H1 (cell line): ENCODE results near the gene RALGAPA2. TPM values are rescaled to one million over a fixed set of nuclear protein-coding genes. Genes with fewer than 3 reads are reported as not detected.

Experiments used
- CTCF ChIA-PET: fragments of 300-600 bp; sonication (Branson Sonifier 250); formaldehyde crosslinking; loops from one replicate; lab custom pipeline; 2021; ENCODE audit not compliant: partially characterized antibody; lab: Charles Lee
- POLR2A ChIA-PET: fragments of 300-600 bp; sonication (Branson Sonifier 250); formaldehyde crosslinking; loops from one replicate; lab custom pipeline; 2021; ENCODE audit warnings: inconsistent platforms; ENCODE audit not compliant: partially characterized antibody; lab: Charles Lee
- DNase-seq, 2 experiments: peaks; one replicate each; pipeline versions ENCODE4 v3.0.0 to v3.0.0-alpha.2; 2010 to 2022; ENCODE audit warnings: low spot score in 2 of 2, low read depth in 1 of 2, mixed read lengths in 1 of 2
- FAIRE-seq: peaks from 2 replicates; lab custom pipeline; 2011; peaks lifted over from hg19 to GRCh38; lab: Jason Lieb, UNC
- H2AFZ ChIP-seq: 2 replicates; pipeline ENCODE4 v1.8.1; 2012; ENCODE audit warnings: low read length, inconsistent platforms
- H2AK5ac ChIP-seq: 2 replicates; pipeline ENCODE4 v1.6.1; 2013; ENCODE audit warnings: low read depth, low read length
- H2BK120ac ChIP-seq: replicated peaks from 2 replicates; pipeline ENCODE3; 2013; ENCODE audit warnings: low read depth, low read length, inconsistent platforms
- H2BK12ac ChIP-seq: 2 replicates; pipeline ENCODE4 v1.6.1; 2013; ENCODE audit warnings: low read depth, low read length
- H2BK15ac ChIP-seq: 2 replicates; pipeline ENCODE4 v1.6.1; 2013; ENCODE audit warnings: low read length
- H2BK20ac ChIP-seq: 2 replicates; pipeline ENCODE4 v1.6.1; 2013; ENCODE audit warnings: low read length
- H2BK5ac ChIP-seq: 2 replicates; pipeline ENCODE4 v1.6.1; 2013; ENCODE audit warnings: low read depth, low read length
- H3K14ac ChIP-seq: 2 replicates; pipeline ENCODE4 v1.6.1; 2013; ENCODE audit warnings: inconsistent platforms; ENCODE audit not compliant: insufficient read length
- H3K18ac ChIP-seq: 2 replicates; pipeline ENCODE4 v1.6.1; 2013; ENCODE audit warnings: low read length; ENCODE audit errors: extremely low read depth
- H3K23ac ChIP-seq: 2 replicates; pipeline ENCODE4 v1.6.1; 2013; ENCODE audit warnings: inconsistent platforms; ENCODE audit not compliant: insufficient read length
- H3K23me2 ChIP-seq: 2 replicates; pipeline ENCODE4 v1.6.1; 2013; ENCODE audit warnings: low read depth, low read length
- H3K27ac ChIP-seq: 2 replicates; pipeline ENCODE4 v1.6.1; 2011; ENCODE audit warnings: low read depth, low read length, inconsistent platforms
- H3K27me3 ChIP-seq, 4 experiments: replicated peaks in 1 of 4; 1 replicate in 1 of 4; 2 replicates in 3 of 4; pipeline versions ENCODE4 v1.6.1 to v1.8.1; 2011 to 2013; ENCODE audit warnings: low read length in 3 of 4, mild to moderate bottlenecking in 3 of 4, inconsistent platforms in 2 of 4, mixed read lengths in 2 of 4, moderate library complexity in 1 of 4; ENCODE audit not compliant: control insufficient read depth in 3 of 4, insufficient read depth in 3 of 4; ENCODE audit errors: extremely low read depth in 1 of 4
- H3K36me3 ChIP-seq, 4 experiments: 2 replicates each; pipeline versions ENCODE4 v1.6.1 to v1.8.1; 2011 to 2013; ENCODE audit warnings: mild to moderate bottlenecking in 4 of 4, low read length in 3 of 4, moderate library complexity in 2 of 4, control low read depth in 1 of 4, inconsistent platforms in 1 of 4; ENCODE audit not compliant: insufficient read depth in 4 of 4, control insufficient read depth in 2 of 4
- H3K4ac ChIP-seq: replicated peaks from 2 replicates; pipeline ENCODE3; 2013; ENCODE audit warnings: low read length, low read depth, mixed read lengths, inconsistent platforms; ENCODE audit not compliant: insufficient read length
- H3K4me1 ChIP-seq, 4 experiments: replicated peaks in 1 of 4; 1 replicate in 1 of 4; 2 replicates in 3 of 4; pipeline versions ENCODE4 v1.6.1 to v1.8.1; 2011 to 2013; ENCODE audit warnings: low read length in 3 of 4, inconsistent platforms in 2 of 4, mixed read lengths in 1 of 4; ENCODE audit not compliant: insufficient read depth in 4 of 4, control insufficient read depth in 3 of 4
- H3K4me2 ChIP-seq, 2 experiments: 2 replicates each; pipeline versions ENCODE4 v1.6.1 to v1.8.1; 2011 to 2013; ENCODE audit warnings: low read depth in 2 of 2, low read length in 2 of 2, control low read depth in 1 of 2, inconsistent platforms in 1 of 2, mild to moderate bottlenecking in 1 of 2; ENCODE audit not compliant: insufficient read depth in 1 of 2
- H3K4me3 ChIP-seq, 4 experiments: fragments of 200-600, 300-600 bp in 1 of 4; sonication (generic), shearing (Covaris generic), sonication (Bioruptor Twin) in 1 of 4; 2 replicates each; pipeline versions ENCODE4 v1.5.1 to v1.8.1; 2011 to 2016; ENCODE audit warnings: low read length in 4 of 4, low read depth in 3 of 4, control low read depth in 2 of 4, inconsistent platforms in 2 of 4, mild to moderate bottlenecking in 2 of 4, mixed read lengths in 1 of 4, moderate library complexity in 1 of 4; ENCODE audit not compliant: insufficient read depth in 2 of 4; ENCODE audit errors: extremely low read depth in 1 of 4
- H3K56ac ChIP-seq: replicated peaks from 2 replicates; pipeline ENCODE3; 2013; ENCODE audit warnings: low read depth, mild to moderate bottlenecking, mixed read lengths, low read length, inconsistent platforms; ENCODE audit not compliant: insufficient read length
- H3K79me1 ChIP-seq: 2 replicates; pipeline ENCODE4 v1.6.1; 2013; ENCODE audit warnings: low read depth, low read length, control low read depth
- H3K79me2 ChIP-seq, 2 experiments: 2 replicates each; pipeline versions ENCODE4 v1.6.1 to v1.8.1; 2012 to 2013; ENCODE audit warnings: low read length in 2 of 2, mild to moderate bottlenecking in 2 of 2, inconsistent platforms in 1 of 2; ENCODE audit not compliant: insufficient read depth in 2 of 2, control insufficient read depth in 1 of 2
- H3K9ac ChIP-seq, 4 experiments: replicated peaks in 1 of 4; 1 replicate in 1 of 4; 2 replicates in 3 of 4; pipeline versions ENCODE4 v1.6.1 to v1.8.1; 2011 to 2013; ENCODE audit warnings: low read depth in 3 of 4, low read length in 3 of 4, control low read depth in 2 of 4, mild to moderate bottlenecking in 2 of 4, moderate library complexity in 2 of 4, inconsistent platforms in 1 of 4; ENCODE audit errors: extremely low read depth in 1 of 4
- H3K9me3 ChIP-seq, 2 experiments: 2 replicates each; pipeline versions ENCODE4 v1.6.1 to v1.8.1; 2012 to 2013; ENCODE audit warnings: mild to moderate bottlenecking in 2 of 2, moderate library complexity in 2 of 2, control low read depth in 1 of 2, inconsistent platforms in 1 of 2, low read depth in 1 of 2, low read length in 1 of 2, mixed read lengths in 1 of 2; ENCODE audit not compliant: insufficient read depth in 2 of 2
- H4K20me1 ChIP-seq, 2 experiments: replicated peaks in 1 of 2; 2 replicates each; pipeline versions ENCODE3 to v1.8.1; 2011 to 2013; ENCODE audit warnings: inconsistent platforms in 2 of 2, low read length in 2 of 2, mild to moderate bottlenecking in 1 of 2; ENCODE audit not compliant: insufficient read depth in 2 of 2, control insufficient read depth in 1 of 2
- H4K5ac ChIP-seq: 2 replicates; pipeline ENCODE4 v1.6.1; 2013; ENCODE audit warnings: low read length, low read depth, mixed read lengths, inconsistent platforms; ENCODE audit not compliant: insufficient read length
- H4K8ac ChIP-seq: 2 replicates; pipeline ENCODE4 v1.8.0; 2013; ENCODE audit warnings: mild to moderate bottlenecking, moderate library complexity, low read length, inconsistent platforms; ENCODE audit not compliant: insufficient read depth; ENCODE audit errors: extremely low read depth
- H4K91ac ChIP-seq: replicated peaks from 2 replicates; pipeline ENCODE3; 2013; ENCODE audit warnings: low read length, mixed read lengths, inconsistent platforms; ENCODE audit not compliant: insufficient read length
- CBX8 ChIP-seq: fragments of 300-800, 300-1000 bp; sonication (generic); IDR thresholded peaks from 2 replicates; pipeline ENCODE4 v1.7.1; 2016; ENCODE audit warnings: low read depth, low read length, borderline replicate concordance
- CHD2 ChIP-seq: IDR thresholded peaks from 2 replicates; pipeline ENCODE4 v1.6.1; 2012; ENCODE audit warnings: low read length, improper control_type of control experiment
- CREB1 ChIP-seq: IDR thresholded peaks from 2 replicates; pipeline ENCODE4 v1.6.1; 2012; ENCODE audit warnings: inconsistent platforms
- EZH2 ChIP-seq: fragments of 200-600 bp; sonication (generic); IDR thresholded peaks from 2 replicates; pipeline ENCODE4 v1.7.1; 2012; ENCODE audit warnings: low read depth, mild to moderate bottlenecking, moderate library complexity, low read length, inconsistent platforms; ENCODE audit not compliant: severe bottlenecking
- FOSL1 ChIP-seq: IDR thresholded peaks from 2 replicates; pipeline ENCODE4 v1.6.1; 2011; ENCODE audit warnings: mild to moderate bottlenecking, low read depth, low read length, moderate library complexity; ENCODE audit not compliant: insufficient read depth
- GABPA ChIP-seq: IDR thresholded peaks from 2 replicates; pipeline ENCODE4 v1.6.1; 2011; ENCODE audit warnings: mild to moderate bottlenecking, low read length, moderate library complexity, borderline replicate concordance; ENCODE audit not compliant: insufficient read depth
- JUND ChIP-seq: IDR thresholded peaks from 2 replicates; pipeline ENCODE4 v1.6.1; 2011; ENCODE audit warnings: mild to moderate bottlenecking, improper control_type of control experiment, low read length
- KDM1A ChIP-seq: fragments of 200-600, 300-600 bp; sonication (generic); IDR thresholded peaks from 2 replicates; pipeline ENCODE4 v1.7.1; 2016; ENCODE audit warnings: mild to moderate bottlenecking, low read length, borderline replicate concordance
- MAX ChIP-seq: IDR thresholded peaks from 2 replicates; pipeline ENCODE4 v1.6.1; 2012; ENCODE audit warnings: inconsistent platforms
- POLR2AphosphoS5 ChIP-seq: IDR thresholded peaks from 2 replicates; pipeline ENCODE4 v1.6.1; 2011; ENCODE audit warnings: low read depth, low read length
- RFX5 ChIP-seq: IDR thresholded peaks from 2 replicates; pipeline ENCODE4 v1.6.1; 2011; ENCODE audit warnings: low read depth, low read length, improper control_type of control experiment, borderline replicate concordance
- RNF2 ChIP-seq: fragments of 200-900, 300-1000 bp; sonication (generic); IDR thresholded peaks from 2 replicates; pipeline ENCODE4 v1.7.1; 2016; ENCODE audit warnings: borderline replicate concordance, low read depth, mild to moderate bottlenecking, antibody characterized with exemption, low read length; ENCODE audit not compliant: poor library complexity, severe bottlenecking; ENCODE audit errors: missing control alignments
- SAP30 ChIP-seq: fragments of 300-600 bp; sonication (generic); IDR thresholded peaks from 2 replicates; pipeline ENCODE4 v1.7.1; 2012; ENCODE audit warnings: low read length, moderate library complexity, mild to moderate bottlenecking, inconsistent platforms; ENCODE audit not compliant: insufficient read depth, insufficient replicate concordance
- SIRT6 ChIP-seq: IDR thresholded peaks from one replicate; pipeline ENCODE4 v1.7.1; 2012; ENCODE audit warnings: low read length, inconsistent platforms
- SRF ChIP-seq: IDR thresholded peaks from 2 replicates; pipeline ENCODE4 v1.6.1; 2011; ENCODE audit warnings: mild to moderate bottlenecking, low read depth, low read length, moderate library complexity
- WGBS, 2 experiments: shearing (Covaris generic) in 1 of 2; methylation state at CpG; one replicate each; pipeline versions ENCODE4 v1.1.6 to v1.1.7; 2013 to 2015; ENCODE audit warnings: low lambda C conversion rate in 2 of 2, mixed read lengths in 2 of 2, inconsistent platforms in 1 of 2, low coverage in 1 of 2, missing lambda C conversion rate in 1 of 2; ENCODE audit not compliant: insufficient replicate concordance in 2 of 2, insufficient coverage in 1 of 2, insufficient read length in 1 of 2; ENCODE audit errors: extremely low coverage in 1 of 2, missing lambda C conversion rate in 1 of 2; 5-methylcytosine and 5-hydroxymethylcytosine counted together
- polyA plus RNA-seq, 7 experiments: library from polyadenylated mRNA; depleted of rRNA in 3 of 7; stranded (reverse) in 5 of 7; unstranded in 2 of 7; fragments of >200 nt in 5 of 7; fragments of 200-250 nt in 2 of 7; gene quantifications; 1 replicate in 5 of 7; 2 replicates in 1 of 7; 4 replicates in 1 of 7; pipeline versions ENCODE4 v1.2.1 to v1.2.3, GENCODE V29; 2011 to 2013; ENCODE audit warnings: missing spikeins in 2 of 7, mixed read lengths in 2 of 7
- total RNA-seq: library from RNA; stranded (reverse); fragmentation: NEBNext Ultra II Directional; extraction: Animal tissue kit (Norgen Biotek cat#: 25700); gene quantifications from 2 replicates; pipeline ENCODE4 v1.2.1, GENCODE V29; 2021

The RALGAPA2 gene
- total and polyA plus RNA-seq, 2 of the 8 experiments (the other 6 are each of a cell fraction or from before 2014, with no cell fraction given): 5.1 to 25.5 TPM

- no peak overlapping the region for H2AK5ac ChIP-seq
- POLR2A ChIA-PET: no interaction called here
- no peak for DNase-seq
- H4K5ac ChIP-seq: no peak overlapping the region
- no peak overlapping the region for H2AFZ ChIP-seq
- no peaks in the 10 kb centered on the region for H3K27me3 ChIP-seq
- no peak overlapping the region for H3K4ac ChIP-seq
- H3K9ac ChIP-seq: no peak overlapping the region
- H2BK12ac ChIP-seq: no peak overlapping the region
- no peak overlapping the region for H2BK120ac ChIP-seq
- H3K56ac ChIP-seq: no peak overlapping the region
- no peaks in the 10 kb centered on the region for H3K36me3 ChIP-seq
- H3K4me3 ChIP-seq: no peak overlapping the region
- H3K4me2 ChIP-seq: no peak overlapping the region
- H2BK15ac ChIP-seq: no peak overlapping the region
- no peak overlapping the region for H2BK5ac ChIP-seq
- no peak overlapping the region for H3K23ac ChIP-seq
- no peaks in the 10 kb centered on the region for H3K23me2 ChIP-seq
- no peak overlapping the region for H2BK20ac ChIP-seq
- no peak for FAIRE-seq
- no peaks in the 10 kb centered on the region for H3K79me2 ChIP-seq
- no peak overlapping the region for H3K27ac ChIP-seq
- CTCF ChIA-PET: interaction anchor here (1.1 kb wide), 1 partner anchor 82 kb away, joined by 3 read pairs; no protein-coding TSS in a partner anchor
- no peak overlapping the region for H3K18ac ChIP-seq
- no peaks in the 10 kb centered on the region for H4K20me1 ChIP-seq
- H3K14ac ChIP-seq: no peak overlapping the region
- no peaks in the 10 kb centered on the region for H3K79me1 ChIP-seq
- no peak overlapping the region for H4K8ac ChIP-seq
- H3K4me1 ChIP-seq: peaks cover 0 to 2% (median 0%) of the 10 kb centered on the region in 4 experiments; a peak in 1 of 7 replicates
- 89% methylated on average over 2 of the region's 2 CpGs; no CpG with 5 or more reads in 1 of the 2 experiments for whole genome bisulfite sequencing, 2 experiments
- no peak overlapping the region for H4K91ac ChIP-seq
- no peaks in the 10 kb centered on the region for H3K9me3 ChIP-seq
- TF ChIP-seq CBX8 (no peak), SIRT6 (no peak), FOSL1 (no peak), EZH2 (no peak), CHD2 (no peak), RFX5 (no peak), SRF (no peak), JUND (no peak), SAP30 (no peak), KDM1A (no peak), MAX (no peak), POLR2AphosphoS5 (no peak), RNF2 (no peak), GABPA (no peak), CREB1 (no peak)
These were observed 24.7 kb upstream of the RALGAPA2 start for GRCh38 chr20:20737158-20737557.
